GM19043 (cell line): Measurements from ENCODE around the gene MMP15.
"Not testable (repeated sequence)": the region's sequence is repeated elsewhere in the genome, so short reads cannot be mapped to it uniquely, and the experiment has no call there.

Experiments used
- ATAC-seq: cut with Tn5 transposase; IDR thresholded peaks from one replicate; pipeline ENCODE4 v1.9.1; 2021; ENCODE audit warnings: low read depth; ENCODE audit not compliant: unreplicated experiment

MMP15 gene

DNA sequence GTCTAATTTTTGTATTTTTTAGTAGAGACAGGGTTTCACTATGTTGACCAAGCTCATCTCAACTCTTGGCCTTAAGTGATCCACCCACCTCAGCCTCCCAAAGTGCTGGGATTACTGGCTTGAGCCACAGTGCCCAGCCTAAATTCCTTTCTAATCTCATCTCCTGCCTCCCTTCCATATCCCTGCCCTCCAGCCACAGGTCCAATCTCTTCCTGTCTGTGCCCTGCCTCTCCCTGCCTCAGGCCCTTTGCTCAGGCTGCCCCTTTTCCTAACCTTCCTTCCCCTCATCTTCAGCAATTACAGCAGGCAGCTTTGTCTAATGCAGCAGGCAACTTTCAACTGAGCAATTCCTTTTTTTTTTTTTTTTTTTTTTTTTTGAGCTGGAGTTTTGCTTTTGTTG, 56.8 kb downstream of the MMP15 start:
- no peak for ATAC-seq

DNA sequence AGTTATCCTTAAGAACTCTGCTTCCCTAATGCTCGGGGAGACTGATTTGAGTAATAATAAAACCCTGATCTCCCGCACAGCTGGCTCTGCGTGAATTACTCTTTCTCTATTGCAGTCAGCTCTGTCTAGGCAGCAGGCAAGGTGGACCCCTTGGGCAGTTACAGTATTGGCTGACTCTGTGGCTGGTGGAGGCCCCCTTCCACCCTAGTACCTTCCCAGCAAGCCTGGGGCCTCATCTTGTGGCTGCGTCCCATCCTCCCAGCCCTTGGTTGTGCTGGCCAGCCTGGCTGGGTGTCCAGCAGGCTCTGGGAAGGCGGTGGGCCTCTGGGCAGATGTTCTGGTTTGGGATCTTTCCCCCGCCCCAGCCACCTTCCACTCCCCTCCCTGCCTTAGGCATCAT, 59.1 kb downstream of the MMP15 start:
- no peak for ATAC-seq

DNA sequence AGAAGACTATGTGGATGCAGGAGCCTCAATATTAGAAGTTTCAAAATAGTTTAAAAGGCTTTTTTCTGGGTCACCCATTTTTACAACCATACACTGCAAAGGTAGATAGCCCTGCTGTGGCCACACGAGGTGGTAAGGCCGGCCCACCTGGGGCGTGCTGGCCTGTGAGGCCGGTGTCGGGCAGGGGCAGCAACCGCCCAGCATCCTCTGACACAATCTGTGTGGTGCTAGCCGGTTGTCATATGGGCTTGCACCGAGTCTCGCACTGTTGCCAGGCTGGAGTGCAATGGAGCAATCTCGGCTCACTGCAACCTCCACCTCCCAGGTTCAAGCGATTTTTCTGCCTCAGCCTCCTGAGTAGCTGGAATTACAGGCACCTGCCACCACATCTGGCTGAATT, 59.6 kb downstream of the MMP15 start:
- no peak for ATAC-seq

DNA sequence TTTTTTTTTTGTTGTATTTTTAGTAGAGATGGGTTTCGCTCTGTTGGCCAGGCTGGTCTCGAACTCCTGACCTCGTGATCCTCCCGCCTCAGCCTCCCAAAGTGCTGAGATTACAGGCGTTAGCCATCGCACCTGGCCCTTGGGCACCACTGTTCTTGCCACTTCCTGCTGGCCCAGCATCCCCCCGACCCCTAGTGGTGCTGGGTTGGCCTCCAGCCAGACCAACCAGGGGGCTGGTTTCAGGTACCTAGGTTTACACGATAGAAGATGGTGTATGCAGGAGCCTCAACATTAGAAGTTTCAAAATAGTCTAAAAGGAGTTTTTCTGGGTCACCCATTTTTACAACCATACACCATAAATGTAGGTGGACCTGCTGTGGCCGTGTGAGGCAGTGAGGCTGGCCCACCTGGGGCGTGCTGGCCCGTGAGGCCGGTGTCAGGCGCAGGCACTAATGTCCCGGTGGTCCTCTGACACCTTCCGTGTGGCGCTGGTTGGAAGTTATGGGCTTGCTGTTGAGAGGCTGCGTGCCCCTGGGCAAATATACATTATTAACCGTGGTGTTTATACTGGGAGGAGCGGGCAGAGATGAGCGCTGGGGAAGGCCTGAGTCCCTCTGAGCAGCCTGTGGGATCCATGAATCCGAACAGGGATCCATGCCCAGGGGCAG, 60.2 kb downstream of the MMP15 start:
- ATAC-seq, result no peak

DNA sequence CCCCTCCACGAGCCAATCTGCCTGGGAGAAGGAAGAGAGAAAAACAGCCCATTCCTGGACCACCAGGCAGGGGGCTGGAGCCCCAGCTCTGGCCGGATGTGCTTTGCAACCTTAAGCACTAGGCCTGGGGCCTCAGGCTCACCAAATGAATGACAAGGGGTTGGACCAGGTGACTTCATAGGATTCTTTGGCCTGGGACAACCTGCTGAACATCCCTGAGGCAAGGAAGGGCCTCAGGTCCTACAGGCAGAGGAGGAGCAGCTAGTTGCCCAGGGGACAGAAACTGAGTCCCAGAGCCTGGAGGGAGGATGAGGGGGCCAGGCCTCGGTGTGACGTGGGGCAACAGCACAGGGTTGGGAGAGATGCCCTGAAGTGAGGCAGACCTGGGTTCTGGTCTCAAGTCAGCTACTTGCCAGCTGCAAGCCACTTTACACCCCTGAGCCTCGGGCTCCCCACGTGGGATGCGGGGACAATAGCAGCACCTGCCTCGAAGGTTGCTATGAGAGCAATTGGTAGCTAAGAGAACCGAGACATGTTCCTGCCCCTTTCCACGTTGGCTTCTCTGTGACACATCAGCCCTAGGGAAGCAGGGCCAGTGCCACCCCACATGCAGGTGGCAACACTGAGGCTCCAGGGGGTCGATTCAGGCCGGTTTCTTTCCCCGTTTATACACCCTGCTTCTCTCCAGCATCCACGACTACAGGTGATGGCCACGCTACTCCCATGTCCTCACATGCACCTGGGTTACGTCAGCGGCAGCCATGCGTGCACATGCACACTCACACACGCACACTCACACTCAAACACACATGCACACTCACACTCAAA, 61.0 kb downstream of the MMP15 start:
- no peak for ATAC-seq

DNA sequence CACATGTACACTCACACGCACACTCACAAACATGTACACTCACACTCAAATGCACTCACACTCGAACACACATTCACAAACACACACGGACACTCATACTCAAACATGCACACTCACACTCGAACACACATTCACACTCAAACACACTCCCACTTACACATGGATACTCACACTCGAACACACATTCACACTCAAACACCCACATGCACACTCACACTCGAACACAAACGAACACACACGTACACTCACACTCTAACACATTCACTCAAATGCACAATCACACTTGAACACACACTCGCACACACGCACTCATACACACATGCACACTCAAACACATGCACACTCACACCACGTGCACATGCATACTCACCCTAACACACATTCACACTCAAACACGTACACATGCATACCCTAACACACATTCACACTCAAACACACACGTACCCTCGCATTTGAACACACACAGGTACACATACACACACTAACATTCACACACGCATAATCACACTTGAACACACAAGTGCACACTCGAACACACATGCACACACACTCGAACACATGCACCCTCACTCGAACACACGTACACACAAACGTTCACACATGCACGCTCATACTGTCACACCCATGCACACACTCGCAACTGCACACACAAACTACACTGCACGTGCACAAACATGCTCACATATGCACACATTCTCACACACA, 61.8 kb downstream of the MMP15 start:
- ATAC-seq, result no peak

DNA sequence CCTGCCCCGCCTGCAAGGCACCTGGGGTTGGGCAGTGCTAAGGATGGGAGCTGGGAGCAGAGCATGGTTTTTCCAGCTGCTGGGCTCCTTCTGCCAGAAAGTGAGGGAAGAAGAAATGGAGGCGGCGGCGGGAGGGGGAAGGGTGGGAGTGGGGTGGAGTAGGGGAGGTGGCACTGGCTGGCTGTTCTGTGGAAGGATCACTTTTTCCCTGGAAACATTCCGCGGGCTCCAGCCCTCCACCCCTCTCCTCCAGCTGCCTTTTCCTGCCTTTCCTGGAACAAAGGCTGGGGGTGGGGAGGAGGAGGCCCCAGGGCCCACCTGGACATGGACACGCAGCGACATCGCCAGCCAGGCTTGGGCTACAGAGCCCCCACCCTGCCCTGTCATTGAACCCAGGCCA, 62.5 kb downstream of the MMP15 start:
- ATAC-seq, result no peak

DNA sequence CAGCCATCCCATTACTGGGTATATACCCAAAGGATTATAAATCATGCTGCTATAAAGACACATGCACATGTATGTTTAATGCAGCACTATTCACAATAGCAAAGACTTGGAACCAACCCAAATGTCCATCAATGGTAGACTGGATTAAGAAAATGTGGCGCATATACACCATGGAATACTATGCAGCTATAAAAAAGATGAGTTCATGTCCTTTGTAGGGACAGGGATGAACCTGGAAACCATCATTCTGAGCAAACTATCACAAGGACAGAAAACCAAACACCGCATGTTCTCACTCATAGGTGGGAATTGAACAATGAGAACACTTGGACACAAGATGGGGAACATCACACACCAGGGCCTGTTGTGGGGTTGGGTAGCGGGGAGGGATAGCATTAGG, 64.8 kb downstream of the MMP15 start:
- ATAC-seq, result not testable (repeated sequence)

DNA sequence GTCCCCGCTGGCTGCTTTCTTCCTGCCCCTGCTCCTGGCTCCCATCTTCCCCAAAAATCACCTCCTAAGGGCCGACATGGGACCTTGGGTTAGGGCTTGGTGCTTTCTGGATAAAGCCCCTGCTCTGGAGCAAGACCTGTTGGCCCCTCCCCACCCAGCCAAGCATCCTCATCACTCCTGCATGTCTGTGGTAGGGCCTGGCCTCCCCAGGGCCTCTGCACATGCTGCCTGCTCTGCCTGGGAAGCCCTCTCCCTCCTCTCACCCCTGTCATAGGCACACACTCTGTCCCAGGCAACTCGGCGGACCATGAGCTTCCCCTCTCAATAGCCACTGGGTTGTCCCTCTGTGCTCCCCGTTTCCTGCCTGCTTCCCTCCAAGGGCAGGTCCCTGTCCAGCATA, 68.5 kb downstream of the MMP15 start:
- no peak for ATAC-seq

DNA sequence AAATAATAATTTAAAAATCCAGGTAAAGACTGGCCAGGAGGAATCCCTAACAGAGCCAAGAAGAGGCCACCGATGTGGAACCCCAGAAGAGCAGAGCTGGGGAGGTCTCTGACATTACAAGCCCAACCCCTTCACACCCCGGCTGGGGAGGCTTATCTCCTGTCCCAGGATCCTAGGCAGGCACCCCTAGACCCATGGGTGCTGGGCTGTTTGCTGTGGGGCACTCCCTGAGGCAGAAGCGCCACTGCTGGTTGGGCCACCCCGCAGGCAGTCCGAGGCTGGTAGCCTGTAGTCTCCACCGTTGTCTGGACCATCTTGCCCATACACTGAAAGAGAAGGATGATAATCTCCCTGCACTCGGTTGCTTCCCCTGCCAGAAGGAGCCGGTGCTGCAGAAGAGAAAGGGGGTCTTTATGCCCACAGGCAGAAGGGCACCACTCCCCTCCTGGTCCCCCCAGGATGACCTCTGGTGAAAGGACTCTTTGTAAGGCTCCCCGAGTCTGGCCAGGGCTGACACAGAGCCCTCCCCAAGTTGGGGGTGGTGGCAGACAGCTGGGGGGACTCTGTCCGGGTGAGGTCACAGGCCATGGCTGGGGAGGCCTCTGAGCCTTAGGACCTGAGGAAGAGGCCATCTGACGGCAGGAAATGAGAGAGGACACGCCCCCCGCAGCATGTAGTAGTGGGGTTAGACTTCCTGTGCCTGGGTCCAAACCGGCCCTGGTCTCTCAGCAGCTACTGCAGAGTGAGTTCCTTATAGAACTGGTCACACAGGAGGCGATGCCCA, 69.4 kb downstream of the MMP15 start:
- ATAC-seq, result no peak

DNA sequence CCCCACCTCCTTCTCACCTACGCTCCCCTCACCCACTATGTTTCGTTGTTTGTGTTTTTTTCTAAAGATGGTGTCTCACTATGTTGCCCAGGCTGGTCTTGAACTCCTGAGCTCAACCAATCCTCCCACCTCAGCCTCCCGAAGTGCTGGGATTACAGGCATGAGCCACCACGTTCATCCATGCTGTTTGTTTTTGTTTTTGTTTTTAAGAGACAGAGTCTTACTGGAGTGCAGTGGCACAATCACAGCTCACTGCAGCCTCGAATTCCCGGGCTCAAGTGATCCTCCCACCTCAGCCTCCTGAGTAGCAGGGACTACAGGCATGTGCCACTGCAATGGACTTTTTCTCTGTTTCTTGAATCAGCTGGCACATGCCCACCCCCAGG, 70.0 kb downstream of the MMP15 start:
- ATAC-seq, result not testable (repeated sequence)

DNA sequence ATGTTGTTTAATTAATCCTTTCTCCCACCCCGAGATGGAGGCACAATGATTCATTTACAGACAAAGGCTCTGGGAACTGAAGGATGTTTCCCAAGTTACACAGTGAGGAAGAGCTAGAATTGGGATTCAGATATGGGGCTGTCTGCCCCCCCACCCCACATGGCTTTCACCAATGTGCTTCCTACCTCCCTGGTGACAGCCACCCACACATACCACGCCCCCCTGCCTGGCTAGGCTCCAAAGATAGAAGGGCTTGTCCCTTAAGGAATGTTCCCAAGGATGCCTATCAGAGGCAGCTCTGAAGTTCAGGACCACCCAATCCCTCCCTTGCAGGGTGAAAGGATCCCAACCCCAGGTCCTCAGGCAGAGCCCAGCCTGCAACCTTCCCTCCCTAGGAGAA, 70.7 kb downstream of the MMP15 start:
- no peak for ATAC-seq
